ENCODE measurements around the gene ABL1.
A peak's percentile ranks its signal among the peaks of the same experiment; 100 is the strongest.
"Not testable (repeated sequence)": the region's sequence is repeated elsewhere in the genome, so short reads cannot be mapped to it uniquely, and the experiment has no call there.

Gene ABL1

GRCh38 chr9:130794923-130795495 lies 40.0 kb upstream of the ABL1 start:
- TF ChIP-seq CTCF (IDR thresholded peaks at IDR 0.05; ENCODE audit: low read depth, low read length) = no peak
- DNase-seq (ENCODE audit: extremely low read depth, low read depth) = peak; percentile 49

- DNase-seq (ENCODE audit: extremely low read depth, low read depth) = not testable (repeated sequence)
Measured at GRCh38 chr9:130803116-130803515, 31.9 kb upstream of the ABL1 start.

GRCh38 chr9:130805510-130806326 lies 29.3 kb upstream of the ABL1 start:
- no peak for TF ChIP-seq CTCF (IDR thresholded peaks at IDR 0.05; ENCODE audit: low read depth, low read length)
- no peak for DNase-seq (ENCODE audit: extremely low read depth, low read depth)

- DNase-seq (ENCODE audit: extremely low read depth, low read depth) = no peak
- no peak for TF ChIP-seq CTCF (IDR thresholded peaks at IDR 0.05; ENCODE audit: low read depth, low read length)
Measured at GRCh38 chr9:130806327-130806716, 28.7 kb upstream of the ABL1 start.

GRCh38 chr9:130810609-130811136 lies 24.4 kb upstream of the ABL1 start:
- TF ChIP-seq CTCF (IDR thresholded peaks at IDR 0.05; ENCODE audit: low read depth, low read length) = no peak
- DNase-seq (ENCODE audit: extremely low read depth, low read depth) = no peak

- DNase-seq (ENCODE audit: extremely low read depth, low read depth) = no peak
- TF ChIP-seq CTCF (IDR thresholded peaks at IDR 0.05; ENCODE audit: low read depth, low read length) = no peak
Measured at GRCh38 chr9:130815242-130815808, 19.7 kb upstream of the ABL1 start.

- DNase-seq (ENCODE audit: extremely low read depth, low read depth) = no peak
Measured at GRCh38 chr9:130817914-130818313, 17.1 kb upstream of the ABL1 start.

More at GRCh38 chr9:130817914-130818313, 17.1 kb upstream of the ABL1 start:
- TF ChIP-seq CTCF (IDR thresholded peaks at IDR 0.05; ENCODE audit: low read depth, low read length) = no peak

Data from AG09319 (cell line).